ENCODE data around the gene TOMM7.
"Not testable (repeated sequence)": the region's sequence is repeated elsewhere in the genome, so short reads cannot be mapped to it uniquely, and the experiment has no call there.

TOMM7 gene

GRCh38 chr7:22784346-22784745, 38.3 kb downstream of the TOMM7 start:
- DNase-seq (ENCODE audit: low read depth, low spot score), result no peak

GRCh38 chr7:22783421-22783820, 39.2 kb downstream of the TOMM7 start:
- no peak for DNase-seq (ENCODE audit: low read depth, low spot score)

- no peak for DNase-seq (ENCODE audit: low read depth, low spot score)
These were observed 39.9 kb downstream of the TOMM7 start for GRCh38 chr7:22782616-22783232.

GRCh38 chr7:22781230-22781711, 41.4 kb downstream of the TOMM7 start:
- no peak for DNase-seq (ENCODE audit: low read depth, low spot score)

- DNase-seq (ENCODE audit: low read depth, low spot score), result not testable (repeated sequence)
These were observed 42.8 kb downstream of the TOMM7 start for GRCh38 chr7:22779730-22780323.

- no peak for DNase-seq (ENCODE audit: low read depth, low spot score)
These were observed 45.7 kb downstream of the TOMM7 start for GRCh38 chr7:22776964-22777363.

- DNase-seq (ENCODE audit: low read depth, low spot score), result no peak
These were observed 49.8 kb downstream of the TOMM7 start for GRCh38 chr7:22772885-22773284.

- DNase-seq (ENCODE audit: low read depth, low spot score), result no peak
These were observed 50.8 kb downstream of the TOMM7 start for GRCh38 chr7:22771872-22772228.

GRCh38 chr7:22771194-22771871, 51.3 kb downstream of the TOMM7 start:
- no peak for DNase-seq (ENCODE audit: low read depth, low spot score)

- no peak for DNase-seq (ENCODE audit: low read depth, low spot score)
These were observed 57.0 kb downstream of the TOMM7 start for GRCh38 chr7:22765609-22766008.

Data from smooth muscle cell of the brain vasculature (primary cell).